ENCODE data around the gene ZNF543.

DNA sequence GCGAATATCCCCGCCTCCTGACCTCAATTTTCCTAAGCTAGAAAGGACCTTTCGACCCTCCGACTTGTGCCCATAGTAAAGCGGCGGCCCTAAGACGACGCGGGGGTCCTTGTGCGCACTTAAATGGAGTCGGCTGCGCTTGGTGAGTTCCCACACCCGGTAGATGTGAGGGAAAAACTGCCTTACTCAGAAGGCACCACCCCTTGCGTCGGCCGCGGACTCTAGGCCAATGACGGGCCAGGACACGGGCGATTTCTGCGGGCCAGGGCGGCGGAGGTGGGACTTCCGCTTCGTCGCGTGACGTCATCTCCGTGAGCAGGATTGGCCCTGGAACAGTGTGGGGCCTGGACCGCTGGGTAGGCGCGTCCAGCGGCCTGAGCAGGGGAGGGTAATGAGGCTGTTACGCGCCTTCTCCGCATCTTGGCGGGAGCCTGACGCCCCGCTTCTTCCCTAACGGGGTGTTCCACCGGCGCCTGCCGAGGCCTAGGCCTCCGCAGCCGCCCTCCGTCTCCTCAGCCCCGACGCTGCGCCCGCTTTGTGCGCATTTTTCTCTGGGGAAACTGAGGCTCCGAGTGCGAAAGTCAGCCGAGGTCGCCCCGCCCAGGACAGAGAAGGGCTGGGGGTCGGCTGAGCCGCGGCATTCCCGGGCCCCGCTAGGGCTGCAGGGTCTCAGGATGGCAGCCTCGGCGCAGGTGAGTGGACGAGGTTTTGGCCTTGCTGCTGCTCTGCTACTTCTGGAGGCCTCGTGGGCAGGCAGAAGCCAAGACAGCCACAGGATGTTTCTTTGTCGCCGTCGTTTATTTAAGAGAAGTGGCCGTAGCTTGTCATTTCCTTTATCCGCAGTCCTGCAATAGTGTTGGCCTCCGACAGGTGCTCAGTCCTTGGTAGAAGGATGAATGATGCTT lies at the start of gene ZNF543:
- TF ChIP-seq, protein P1, sequence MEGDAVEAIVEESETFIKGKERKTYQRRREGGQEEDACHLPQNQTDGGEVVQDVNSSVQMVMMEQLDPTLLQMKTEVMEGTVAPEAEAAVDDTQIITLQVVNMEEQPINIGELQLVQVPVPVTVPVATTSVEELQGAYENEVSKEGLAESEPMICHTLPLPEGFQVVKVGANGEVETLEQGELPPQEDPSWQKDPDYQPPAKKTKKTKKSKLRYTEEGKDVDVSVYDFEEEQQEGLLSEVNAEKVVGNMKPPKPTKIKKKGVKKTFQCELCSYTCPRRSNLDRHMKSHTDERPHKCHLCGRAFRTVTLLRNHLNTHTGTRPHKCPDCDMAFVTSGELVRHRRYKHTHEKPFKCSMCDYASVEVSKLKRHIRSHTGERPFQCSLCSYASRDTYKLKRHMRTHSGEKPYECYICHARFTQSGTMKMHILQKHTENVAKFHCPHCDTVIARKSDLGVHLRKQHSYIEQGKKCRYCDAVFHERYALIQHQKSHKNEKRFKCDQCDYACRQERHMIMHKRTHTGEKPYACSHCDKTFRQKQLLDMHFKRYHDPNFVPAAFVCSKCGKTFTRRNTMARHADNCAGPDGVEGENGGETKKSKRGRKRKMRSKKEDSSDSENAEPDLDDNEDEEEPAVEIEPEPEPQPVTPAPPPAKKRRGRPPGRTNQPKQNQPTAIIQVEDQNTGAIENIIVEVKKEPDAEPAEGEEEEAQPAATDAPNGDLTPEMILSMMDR (IDR thresholded peaks at IDR 0.05) = no peak
- peak; percentile 64 for TF ChIP-seq FOXK1 (CRISPR knock-in tag; IDR thresholded peaks at IDR 0.05)
- TF ChIP-seq, protein P2, sequence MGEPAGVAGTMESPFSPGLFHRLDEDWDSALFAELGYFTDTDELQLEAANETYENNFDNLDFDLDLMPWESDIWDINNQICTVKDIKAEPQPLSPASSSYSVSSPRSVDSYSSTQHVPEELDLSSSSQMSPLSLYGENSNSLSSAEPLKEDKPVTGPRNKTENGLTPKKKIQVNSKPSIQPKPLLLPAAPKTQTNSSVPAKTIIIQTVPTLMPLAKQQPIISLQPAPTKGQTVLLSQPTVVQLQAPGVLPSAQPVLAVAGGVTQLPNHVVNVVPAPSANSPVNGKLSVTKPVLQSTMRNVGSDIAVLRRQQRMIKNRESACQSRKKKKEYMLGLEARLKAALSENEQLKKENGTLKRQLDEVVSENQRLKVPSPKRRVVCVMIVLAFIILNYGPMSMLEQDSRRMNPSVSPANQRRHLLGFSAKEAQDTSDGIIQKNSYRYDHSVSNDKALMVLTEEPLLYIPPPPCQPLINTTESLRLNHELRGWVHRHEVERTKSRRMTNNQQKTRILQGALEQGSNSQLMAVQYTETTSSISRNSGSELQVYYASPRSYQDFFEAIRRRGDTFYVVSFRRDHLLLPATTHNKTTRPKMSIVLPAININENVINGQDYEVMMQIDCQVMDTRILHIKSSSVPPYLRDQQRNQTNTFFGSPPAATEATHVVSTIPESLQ (CRISPR knock-in tag; IDR thresholded peaks at IDR 0.05) = no peak
- TF ChIP-seq HMGA2 (CRISPR knock-in tag; IDR thresholded peaks at IDR 0.05) = no peak; the same call in 1 of the 2 replicates
- TF ChIP-seq GABPB1 (CRISPR knock-in tag; IDR thresholded peaks at IDR 0.05) = peak; percentile 75
- TF ChIP-seq ZNF121 (CRISPR knock-in tag; IDR thresholded peaks at IDR 0.05) = no peak
- no peak for TF ChIP-seq EMX1 (CRISPR knock-in tag; IDR thresholded peaks at IDR 0.05)
- TF ChIP-seq, protein P3, sequence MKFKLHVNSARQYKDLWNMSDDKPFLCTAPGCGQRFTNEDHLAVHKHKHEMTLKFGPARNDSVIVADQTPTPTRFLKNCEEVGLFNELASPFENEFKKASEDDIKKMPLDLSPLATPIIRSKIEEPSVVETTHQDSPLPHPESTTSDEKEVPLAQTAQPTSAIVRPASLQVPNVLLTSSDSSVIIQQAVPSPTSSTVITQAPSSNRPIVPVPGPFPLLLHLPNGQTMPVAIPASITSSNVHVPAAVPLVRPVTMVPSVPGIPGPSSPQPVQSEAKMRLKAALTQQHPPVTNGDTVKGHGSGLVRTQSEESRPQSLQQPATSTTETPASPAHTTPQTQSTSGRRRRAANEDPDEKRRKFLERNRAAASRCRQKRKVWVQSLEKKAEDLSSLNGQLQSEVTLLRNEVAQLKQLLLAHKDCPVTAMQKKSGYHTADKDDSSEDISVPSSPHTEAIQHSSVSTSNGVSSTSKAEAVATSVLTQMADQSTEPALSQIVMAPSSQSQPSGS (CRISPR knock-in tag; IDR thresholded peaks at IDR 0.05; ENCODE audit: borderline replicate concordance, low read depth) = no peak
- TF ChIP-seq ELF4 (CRISPR knock-in tag; IDR thresholded peaks at IDR 0.05; ENCODE audit: low read depth) = no peak
- TF ChIP-seq, protein P4, sequence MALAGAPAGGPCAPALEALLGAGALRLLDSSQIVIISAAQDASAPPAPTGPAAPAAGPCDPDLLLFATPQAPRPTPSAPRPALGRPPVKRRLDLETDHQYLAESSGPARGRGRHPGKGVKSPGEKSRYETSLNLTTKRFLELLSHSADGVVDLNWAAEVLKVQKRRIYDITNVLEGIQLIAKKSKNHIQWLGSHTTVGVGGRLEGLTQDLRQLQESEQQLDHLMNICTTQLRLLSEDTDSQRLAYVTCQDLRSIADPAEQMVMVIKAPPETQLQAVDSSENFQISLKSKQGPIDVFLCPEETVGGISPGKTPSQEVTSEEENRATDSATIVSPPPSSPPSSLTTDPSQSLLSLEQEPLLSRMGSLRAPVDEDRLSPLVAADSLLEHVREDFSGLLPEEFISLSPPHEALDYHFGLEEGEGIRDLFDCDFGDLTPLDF (CRISPR knock-in tag; IDR thresholded peaks at IDR 0.05) = no peak
- no peak for TF ChIP-seq NR1H2 (CRISPR knock-in tag; IDR thresholded peaks at IDR 0.05)
- TF ChIP-seq CREB1 (CRISPR knock-in tag; IDR thresholded peaks at IDR 0.05) = 0 out of 2 replicates have a peak, but pooled peaks have one; percentile 33
- no peak for TF ChIP-seq ZNF416 (CRISPR knock-in tag; IDR thresholded peaks at IDR 0.05)
- TF ChIP-seq, protein P5, sequence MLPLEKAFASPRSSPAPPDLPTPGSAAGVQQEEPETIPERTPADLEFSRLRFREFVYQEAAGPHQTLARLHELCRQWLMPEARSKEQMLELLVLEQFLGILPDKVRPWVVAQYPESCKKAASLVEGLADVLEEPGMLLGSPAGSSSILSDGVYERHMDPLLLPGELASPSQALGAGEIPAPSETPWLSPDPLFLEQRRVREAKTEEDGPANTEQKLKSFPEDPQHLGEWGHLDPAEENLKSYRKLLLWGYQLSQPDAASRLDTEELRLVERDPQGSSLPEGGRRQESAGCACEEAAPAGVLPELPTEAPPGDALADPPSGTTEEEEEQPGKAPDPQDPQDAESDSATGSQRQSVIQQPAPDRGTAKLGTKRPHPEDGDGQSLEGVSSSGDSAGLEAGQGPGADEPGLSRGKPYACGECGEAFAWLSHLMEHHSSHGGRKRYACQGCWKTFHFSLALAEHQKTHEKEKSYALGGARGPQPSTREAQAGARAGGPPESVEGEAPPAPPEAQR (CRISPR knock-in tag; IDR thresholded peaks at IDR 0.05) = no peak

All from WTC11 (cell line).